AG08396 (cell line): Measurements from ENCODE around the gene CLCA1.

Experiments used
- DNase-seq: peaks from one replicate; pipeline ENCODE4 v3.0.0; 2012; ENCODE audit warnings: low spot score, mixed read lengths

CLCA1 gene

GRCh38 chr1:86504137-86504479 lies 35.4 kb downstream of the CLCA1 start:
- no peak for DNase-seq

DNA sequence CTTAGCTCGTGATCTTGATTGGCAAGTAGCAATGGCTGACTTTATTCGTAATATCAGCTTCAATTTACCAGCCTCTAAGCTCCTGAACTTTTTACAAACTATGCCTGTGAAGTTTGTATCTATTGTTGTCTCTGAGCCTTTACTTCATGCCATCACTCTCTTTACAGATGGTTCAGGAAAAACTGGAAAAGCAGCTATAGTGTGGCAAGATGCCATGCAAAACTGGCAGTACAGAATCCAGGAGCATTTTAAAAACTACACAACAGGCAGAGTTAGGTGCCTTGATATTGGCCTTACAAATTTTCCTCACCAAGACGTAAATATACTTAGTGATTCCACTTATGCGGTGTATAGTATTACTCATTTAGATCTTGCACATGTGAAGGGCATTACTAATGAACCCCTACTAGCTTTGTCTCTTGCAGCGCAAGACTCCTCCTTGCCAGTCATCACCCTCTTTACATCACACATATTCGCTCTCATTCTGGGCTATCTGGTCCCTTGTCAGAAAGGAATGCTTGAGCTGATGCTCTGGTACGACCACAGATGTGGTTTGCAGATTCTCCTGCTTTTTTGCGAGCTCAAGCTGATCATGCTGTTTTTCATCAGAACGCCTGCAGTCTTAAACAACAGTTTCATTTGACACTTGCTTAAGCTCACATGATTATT lies 36.3 kb downstream of the CLCA1 start:
- DNase-seq: no peak

DNA sequence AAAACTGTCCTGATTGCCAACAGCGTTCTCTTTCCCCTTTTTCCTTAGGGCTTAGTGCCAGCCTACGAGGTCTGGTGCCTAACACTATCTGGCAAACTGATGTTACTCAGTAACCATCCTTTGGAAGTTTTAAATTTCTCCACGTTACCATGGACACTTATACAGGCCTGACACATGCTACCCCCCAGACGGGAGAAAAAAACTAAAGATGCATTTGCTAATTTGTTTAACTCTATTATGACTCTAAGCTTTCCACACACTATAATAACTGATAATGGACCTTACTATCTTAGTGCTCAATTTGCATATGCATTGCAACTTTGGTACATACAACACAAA lies 36.8 kb downstream of the CLCA1 start:
- no peak for DNase-seq

DNA sequence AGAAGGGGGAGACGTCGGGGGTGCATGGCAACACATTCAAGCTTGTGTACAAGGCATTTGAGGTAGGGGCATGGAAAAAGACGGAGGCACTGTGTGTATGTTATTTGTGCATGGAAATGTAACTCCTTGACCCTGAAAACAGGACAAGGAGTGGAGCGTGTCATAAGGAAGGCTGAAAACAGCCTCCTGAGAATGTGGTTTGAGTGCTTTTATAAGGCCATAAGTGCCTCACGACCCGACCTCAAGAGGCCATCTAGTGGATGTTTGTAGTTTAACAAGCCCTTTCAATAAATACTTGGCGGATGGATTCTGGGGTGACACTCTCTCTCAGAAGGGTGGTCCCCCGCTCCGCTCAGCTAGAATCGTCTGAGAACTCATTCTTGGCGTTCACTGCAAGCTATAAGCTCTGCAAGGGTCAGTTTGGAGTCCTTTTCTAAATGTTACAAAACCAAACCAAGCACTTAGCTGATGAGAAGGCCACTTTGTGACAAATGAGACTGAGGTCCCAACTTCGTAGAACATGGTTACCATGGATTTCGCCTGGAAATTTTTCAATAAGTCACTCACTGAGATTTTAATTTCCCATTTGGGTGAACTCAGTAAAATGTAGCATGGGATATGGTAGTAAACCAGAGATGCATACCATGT lies 39.3 kb downstream of the CLCA1 start:
- peak; percentile 18 for DNase-seq

DNA sequence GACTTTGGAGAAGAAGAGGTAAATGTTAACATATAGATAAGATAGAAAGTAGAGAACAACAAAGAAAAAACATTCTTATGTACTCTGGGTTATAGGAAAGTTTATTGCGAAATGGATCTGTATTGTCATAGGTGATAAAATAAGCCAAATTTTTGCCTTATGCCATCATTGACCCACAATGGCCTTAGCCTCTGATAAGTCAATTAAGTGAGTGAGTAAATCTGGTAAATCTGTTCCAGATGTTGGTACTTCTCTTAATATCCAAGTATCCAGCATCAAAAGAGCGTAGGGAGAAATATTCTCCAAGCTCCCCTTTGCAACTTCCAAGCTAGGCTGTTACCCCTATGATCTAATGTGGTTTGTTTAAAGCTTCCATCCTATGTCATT lies 39.8 kb downstream of the CLCA1 start:
- no peak for DNase-seq

GRCh38 chr1:86515597-86515996 lies 46.9 kb downstream of the CLCA1 start:
- no peak for DNase-seq

- DNase-seq: no peak
These were observed 47.6 kb downstream of the CLCA1 start for GRCh38 chr1:86516335-86516734.

DNA sequence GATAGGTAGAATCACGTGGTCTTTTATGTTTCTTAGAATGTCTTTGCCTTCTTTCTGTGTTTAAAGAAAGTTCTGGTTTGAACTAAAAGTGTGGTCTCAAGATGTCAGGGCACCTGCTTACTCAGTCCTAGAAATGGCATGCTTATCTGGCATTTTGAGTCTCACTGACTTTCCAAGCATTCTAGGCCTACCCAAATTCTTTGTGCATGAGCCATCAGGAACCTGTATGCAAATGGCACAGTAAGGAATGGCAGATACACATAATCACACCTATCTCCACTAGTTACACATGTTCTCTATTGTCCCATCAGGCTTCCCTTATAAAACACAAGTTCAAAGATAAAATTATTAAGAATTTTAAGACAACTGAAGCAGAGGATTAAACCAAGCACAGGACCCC lies 48.6 kb downstream of the CLCA1 start:
- DNase-seq: no peak

- no peak for DNase-seq
These were observed 52.2 kb downstream of the CLCA1 start for GRCh38 chr1:86520789-86521521.

DNA sequence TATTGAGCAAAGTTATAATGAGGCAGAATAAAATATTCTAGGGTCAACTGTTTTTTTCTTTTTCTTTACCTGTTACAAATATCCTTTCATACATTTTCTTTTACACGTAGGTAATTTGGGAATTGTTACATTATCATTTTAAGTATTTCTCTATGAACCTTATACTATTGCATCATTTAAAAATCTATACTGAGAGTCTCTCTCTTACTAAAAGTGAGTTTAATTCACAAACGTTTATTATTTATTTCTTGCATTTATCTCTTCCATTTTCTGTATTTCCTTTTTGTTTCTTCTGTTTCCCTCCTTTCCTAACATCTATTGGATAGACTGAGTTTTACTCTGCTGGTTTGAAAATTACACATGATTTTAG lies 52.8 kb downstream of the CLCA1 start:
- no peak for DNase-seq

DNA sequence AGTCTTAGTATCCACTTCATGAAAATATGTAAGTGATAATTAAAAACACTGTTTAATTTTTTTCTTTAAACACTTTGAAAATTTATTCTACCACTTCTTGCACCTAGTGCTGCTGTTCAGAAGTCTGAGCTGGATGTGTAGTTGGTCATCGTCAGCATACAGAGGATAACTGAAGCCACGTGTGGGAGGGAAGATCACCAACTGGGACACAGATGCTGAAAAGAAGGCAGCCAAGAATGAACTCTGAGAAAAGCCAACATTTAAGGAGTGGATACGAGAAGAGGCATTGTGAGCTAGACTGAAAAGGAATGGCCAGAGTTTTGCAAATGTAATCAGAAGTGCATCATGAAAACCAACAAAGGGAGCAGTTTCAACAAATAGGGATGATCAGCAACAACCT lies 53.5 kb downstream of the CLCA1 start:
- DNase-seq: no peak

- no peak for DNase-seq
These were observed 55.1 kb downstream of the CLCA1 start for GRCh38 chr1:86523670-86524354.

DNA sequence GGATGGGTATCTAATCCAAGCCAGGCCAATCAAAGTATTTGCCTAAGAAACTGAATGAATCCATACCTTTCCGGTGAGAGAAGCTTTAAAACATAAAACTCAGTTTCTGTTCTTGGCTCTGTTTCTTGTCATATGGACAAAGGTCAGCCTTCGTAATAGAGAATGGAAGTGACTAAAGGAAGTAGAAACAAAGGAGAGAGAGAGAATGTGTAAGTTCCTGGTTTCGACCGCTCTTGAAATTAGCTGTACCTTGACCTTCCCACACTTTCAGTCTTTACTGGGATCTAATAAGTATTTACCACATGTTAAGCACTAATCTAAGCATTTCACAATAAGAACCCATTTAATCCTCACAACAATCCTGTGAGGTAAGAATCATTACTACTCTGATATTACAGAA lies 58.6 kb downstream of the CLCA1 start:
- DNase-seq: no peak

DNA sequence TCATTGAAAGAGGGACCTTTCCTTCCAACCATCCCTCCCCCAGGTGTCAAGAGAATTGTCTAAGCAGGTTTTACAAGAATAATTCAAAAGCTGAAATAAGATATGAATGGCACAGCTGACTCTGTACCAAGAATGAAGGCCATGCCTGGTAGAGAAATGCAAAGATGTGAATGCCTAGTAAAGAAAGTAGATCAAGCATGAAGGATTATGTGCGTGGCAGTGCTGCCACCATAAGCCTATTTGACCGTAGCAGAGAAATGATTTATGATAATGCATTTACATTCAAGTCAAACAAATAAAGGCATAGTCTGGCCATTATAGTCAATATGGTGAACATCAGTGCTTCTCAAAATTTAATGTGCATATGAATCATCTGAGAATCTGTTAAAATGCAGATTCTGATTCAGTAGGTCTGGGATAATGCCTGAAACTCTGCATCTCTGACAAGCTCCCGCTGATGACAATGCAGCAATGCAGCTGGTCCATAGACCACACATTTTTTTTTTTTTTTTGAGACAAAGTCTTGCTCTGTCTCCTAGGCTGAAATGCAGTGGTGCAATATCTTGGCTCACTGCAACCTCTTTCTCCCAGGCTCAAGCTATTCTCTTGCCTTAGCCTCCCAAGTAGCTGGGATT lies 61.6 kb downstream of the CLCA1 start:
- DNase-seq: no peak

DNA sequence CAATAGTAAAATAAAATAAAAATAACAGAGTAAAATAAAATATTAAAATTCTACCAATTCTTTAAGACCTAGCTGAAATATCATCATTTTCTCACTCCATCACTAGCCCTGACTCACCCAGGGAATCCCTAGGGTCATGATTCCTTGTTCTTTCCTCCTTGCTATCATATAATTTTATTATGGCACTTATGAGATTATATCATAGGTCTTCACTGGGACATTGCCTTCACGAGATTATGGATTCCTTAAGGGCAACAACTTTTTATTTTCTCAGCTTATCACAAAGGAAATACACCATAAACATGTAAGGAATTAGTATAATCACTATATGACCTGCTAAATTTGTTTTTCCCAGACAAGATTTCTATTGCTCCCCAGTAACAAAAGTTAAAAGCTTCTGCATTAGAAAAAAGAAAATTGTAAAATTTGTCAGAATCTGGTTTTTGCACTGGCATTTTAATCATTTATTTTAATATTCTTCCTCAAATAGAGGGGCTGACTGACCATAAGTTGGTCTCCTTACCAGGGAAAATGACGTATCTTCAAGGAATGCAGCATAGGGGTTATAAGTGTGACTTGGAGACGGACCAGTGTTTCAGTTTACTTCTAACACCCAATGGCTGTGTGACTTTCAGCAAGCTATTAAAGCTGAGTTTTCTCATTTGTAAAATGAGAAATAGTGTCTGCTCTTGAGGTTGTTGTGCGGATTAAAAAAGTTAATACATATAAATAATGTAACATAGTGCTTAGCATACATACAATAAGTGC lies 69.4 kb downstream of the CLCA1 start:
- DNase-seq: no peak

DNA sequence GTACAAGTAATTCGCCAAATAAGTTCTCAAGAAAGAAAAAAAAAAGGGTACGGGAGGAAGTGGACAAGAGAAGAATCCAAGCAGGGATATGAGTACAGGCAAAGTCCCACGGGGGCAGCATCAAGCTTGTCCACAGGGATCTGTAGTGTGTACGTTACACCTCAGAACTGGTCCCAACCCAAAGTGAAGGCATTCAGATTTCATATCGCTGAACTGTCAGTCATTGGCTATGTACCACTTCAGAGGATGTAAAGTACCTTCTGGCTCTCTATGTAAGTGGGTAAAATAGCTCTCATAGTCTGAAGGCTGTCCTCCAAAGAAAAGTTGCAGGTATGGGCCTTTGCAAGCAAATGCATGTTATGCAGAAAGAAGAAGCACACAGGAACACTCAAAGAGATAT lies 70.0 kb downstream of the CLCA1 start:
- no peak for DNase-seq

DNA sequence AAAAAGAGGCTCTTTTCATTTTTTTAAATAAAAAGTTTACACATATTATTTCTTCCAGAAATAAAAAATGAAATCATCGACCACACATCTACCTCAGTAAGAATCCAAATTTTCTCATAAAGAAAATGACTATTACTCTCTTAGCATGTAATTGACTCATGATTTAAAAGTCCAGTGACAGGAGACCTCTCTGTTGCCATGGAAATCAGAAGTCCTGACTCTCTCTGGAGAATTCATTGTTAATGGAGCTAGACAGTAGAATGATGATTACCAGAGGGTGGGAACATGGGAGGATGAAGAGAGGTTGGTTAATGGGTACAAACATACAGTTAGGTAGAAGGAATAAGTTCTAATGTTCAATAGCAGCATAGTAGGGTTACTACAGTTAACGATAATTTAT lies 73.1 kb downstream of the CLCA1 start:
- DNase-seq: no peak

DNA sequence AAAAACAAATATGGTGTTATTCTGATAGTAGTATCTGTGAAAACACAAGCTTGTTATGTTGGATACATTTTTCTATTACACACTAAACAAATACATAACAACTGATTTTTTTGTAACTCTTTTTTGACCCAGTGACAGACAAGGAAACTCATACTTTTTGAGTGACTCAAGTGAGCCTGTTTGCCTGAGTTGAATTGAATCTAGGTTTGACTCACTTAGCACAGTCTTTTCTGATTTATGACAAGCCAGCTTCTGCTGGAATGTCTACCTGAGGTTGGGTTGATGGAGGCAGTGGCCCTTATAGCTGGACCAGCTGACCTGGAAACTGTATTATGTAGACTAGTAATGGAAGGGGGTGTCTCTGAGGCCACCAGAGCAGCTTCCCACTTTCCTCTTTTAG lies 73.9 kb downstream of the CLCA1 start:
- no peak for DNase-seq

- no peak for DNase-seq
These were observed 78.1 kb downstream of the CLCA1 start, which contains the start of gene CLCA4 for GRCh38 chr1:86546787-86547221. TSS of gene CLCA4 (plus strand) at chr1:86547078. CDS start at chr1:86547120, 42 bp downstream.

DNA sequence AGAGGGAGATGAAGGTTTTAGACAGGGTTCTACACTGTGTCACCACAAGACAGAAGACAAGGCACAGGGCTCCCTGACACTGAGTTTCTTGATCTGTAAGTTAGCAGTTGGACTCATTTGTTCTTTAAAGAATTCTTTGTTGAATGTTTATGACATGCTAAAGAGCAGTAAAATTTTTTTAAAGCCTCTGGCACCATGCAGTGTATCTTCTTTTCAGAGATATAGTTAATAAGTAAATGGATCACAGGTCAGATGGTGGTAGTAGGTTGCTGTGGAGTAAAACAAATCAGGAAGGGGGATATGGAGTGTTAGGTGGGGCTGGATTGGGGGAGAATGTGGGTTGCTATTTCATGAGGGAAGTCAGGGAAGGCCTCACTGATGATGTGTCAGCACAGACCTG lies 80.1 kb downstream of the CLCA1 start:
- no peak for DNase-seq
